SW 1271 (cell line): Measurements from ENCODE around the gene CASS4.

ENCODE experiments used
- DNase-seq, 2 experiments: peaks; one replicate each; lab custom pipeline; 2025; lab: John Stamatoyannopoulos, UW

CASS4 gene

GRCh38 chr20:56506103-56506502 lies 94.0 kb downstream of the CASS4 start:
- DNase-seq, result no peak
